Measurements from ENCODE around the gene FCHSD1.
"Not testable (repeated sequence)": the region's sequence is repeated elsewhere in the genome, so short reads cannot be mapped to it uniquely, and the experiment has no call there.

FCHSD1 gene

GRCh38 chr5:141615991-141616720 is 35.1 kb downstream of the FCHSD1 start:
- DNase-seq, result no peak

- DNase-seq, result no peak
Observed at GRCh38 chr5:141613344-141613743, 37.9 kb downstream of the FCHSD1 start.

GRCh38 chr5:141611289-141611688 is 39.9 kb downstream of the FCHSD1 start:
- no peak for DNase-seq

- not testable (repeated sequence) for DNase-seq
Observed at GRCh38 chr5:141609921-141610320, 41.3 kb downstream of the FCHSD1 start.

GRCh38 chr5:141609044-141609443 is 42.2 kb downstream of the FCHSD1 start:
- DNase-seq, result no peak

GRCh38 chr5:141608557-141608956 is 42.7 kb downstream of the FCHSD1 start:
- no peak for DNase-seq

- no peak for DNase-seq
Observed at GRCh38 chr5:141608046-141608445, 43.2 kb downstream of the FCHSD1 start.

GRCh38 chr5:141605523-141606277 is 45.5 kb downstream of the FCHSD1 start:
- DNase-seq, result peak; percentile 39

GRCh38 chr5:141603923-141604717 is 47.1 kb downstream of the FCHSD1 start:
- DNase-seq, result no peak

GRCh38 chr5:141602606-141603005 is 48.6 kb downstream of the FCHSD1 start:
- DNase-seq, result no peak

GRCh38 chr5:141598391-141599345 is 52.5 kb downstream of the FCHSD1 start:
- DNase-seq, result no peak

GRCh38 chr5:141597814-141598213 is 53.4 kb downstream of the FCHSD1 start:
- DNase-seq, result no peak

GRCh38 chr5:141597394-141597793 is 53.8 kb downstream of the FCHSD1 start:
- no peak for DNase-seq

- no peak for DNase-seq
Observed at GRCh38 chr5:141596867-141597266, 54.4 kb downstream of the FCHSD1 start.

- no peak for DNase-seq
Observed at GRCh38 chr5:141590127-141590526, 61.1 kb downstream of the FCHSD1 start.

All from effector CD8-positive, alpha-beta T cell (primary cell).